ENCODE data around the gene CNPY3. TPM values are rescaled to one million over a fixed set of nuclear protein-coding genes. Genes with fewer than 3 reads are reported as not detected.

CNPY3 gene
- total RNA-seq, 2 experiments from 2014 or later: 53.6 to 55.7 TPM

- Mint-ChIP-seq H3K36me3 (peaks cover 42% of the 10 kb centered on the region), H3K27ac (peak overlapping the region; percentile 84), H3K4me3 (no peak overlapping the region), H3K27me3 (no peaks in the 10 kb centered on the region), H3K4me1 (peaks cover 56% of the 10 kb centered on the region), H3K9me3 (peaks cover 4% of the 10 kb centered on the region)
- no peak for DNase-seq
These were observed 45.7 kb downstream of the CNPY3 start for GRCh38 chr6:42974919-42975505.

- DNase-seq: no peak
- peak overlapping the region; percentile 93 for H3K4me3 Mint-ChIP-seq
- H3K4me1 Mint-ChIP-seq: peaks cover 46% of the 10 kb centered on the region
- H3K27me3 Mint-ChIP-seq: no peaks in the 10 kb centered on the region
- H3K36me3 Mint-ChIP-seq: peaks cover 35% of the 10 kb centered on the region
- peak overlapping the region; percentile 87 for H3K27ac Mint-ChIP-seq
- H3K9me3 Mint-ChIP-seq: peaks cover 4% of the 10 kb centered on the region
These were observed 49.2 kb downstream of the CNPY3 start for GRCh38 chr6:42978487-42978838.

- no peaks in the 10 kb centered on the region for H3K27me3 Mint-ChIP-seq
- peaks cover 30% of the 10 kb centered on the region for H3K36me3 Mint-ChIP-seq
- H3K9me3 Mint-ChIP-seq: peaks cover 4% of the 10 kb centered on the region
- peak within 1 kb of the TSS; percentile 96 for H3K27ac Mint-ChIP-seq
- H3K4me1 Mint-ChIP-seq: peaks cover 48% of the 10 kb centered on the region
- DNase-seq: peak; percentile 96
- peak within 1 kb of the TSS; percentile 93 for H3K4me3 Mint-ChIP-seq
These were observed 49.7 kb downstream of the CNPY3 start, which contains the start of gene PEX6 for GRCh38 chr6:42978839-42979522. PEX6 (minus strand) TSS chr6:42979181; CDS start chr6:42979150, 31 bp downstream.

- Mint-ChIP-seq H3K4me3 (peak overlapping the region; percentile 86), H3K27ac (peak overlapping the region; percentile 96), H3K9me3 (peaks cover 4% of the 10 kb centered on the region), H3K27me3 (no peaks in the 10 kb centered on the region), H3K36me3 (peaks cover 29% of the 10 kb centered on the region), H3K4me1 (peaks cover 45% of the 10 kb centered on the region)
- DNase-seq: no peak
These were observed 50.4 kb downstream of the CNPY3 start for GRCh38 chr6:42979523-42980177.

GRCh38 chr6:42981836-42982235 is 52.6 kb downstream of the CNPY3 start:
- H3K4me3 Mint-ChIP-seq: no peak overlapping the region
- H3K4me1 Mint-ChIP-seq: peaks cover 45% of the 10 kb centered on the region
- peak overlapping the region; percentile 13 for H3K27ac Mint-ChIP-seq
- no peaks in the 10 kb centered on the region for H3K27me3 Mint-ChIP-seq
- H3K9me3 Mint-ChIP-seq: peaks cover under 1% of the 10 kb centered on the region
- peaks cover 14% of the 10 kb centered on the region for H3K36me3 Mint-ChIP-seq
- DNase-seq: no peak

- Mint-ChIP-seq H3K4me1 (peaks cover 50% of the 10 kb centered on the region), H3K9me3 (no peaks in the 10 kb centered on the region), H3K27me3 (no peaks in the 10 kb centered on the region), H3K36me3 (peaks cover 3% of the 10 kb centered on the region), H3K4me3 (peak within 1 kb of the TSS; percentile 87), H3K27ac (peak within 1 kb of the TSS; percentile 86)
- DNase-seq: peak; percentile 96
These were observed 55.0 kb downstream of the CNPY3 start, which contains the start of gene PPP2R5D for GRCh38 chr6:42984001-42984923. PPP2R5D (plus strand) TSS chr6:42984570; CDS start chr6:42984678, 108 bp downstream.

- Mint-ChIP-seq H3K4me3 (peak overlapping the region; percentile 87), H3K36me3 (peaks cover 2% of the 10 kb centered on the region), H3K4me1 (peaks cover 45% of the 10 kb centered on the region), H3K27ac (peak overlapping the region; percentile 70), H3K27me3 (no peaks in the 10 kb centered on the region), H3K9me3 (no peaks in the 10 kb centered on the region)
- DNase-seq: peak; percentile 19
These were observed 55.7 kb downstream of the CNPY3 start for GRCh38 chr6:42984924-42985475.

GRCh38 chr6:42987533-42988451 is 58.5 kb downstream of the CNPY3 start:
- peaks cover 41% of the 10 kb centered on the region for H3K4me1 Mint-ChIP-seq
- peaks cover 4% of the 10 kb centered on the region for H3K36me3 Mint-ChIP-seq
- no peak overlapping the region for H3K27ac Mint-ChIP-seq
- no peak for DNase-seq
- H3K4me3 Mint-ChIP-seq: no peak overlapping the region
- H3K27me3 Mint-ChIP-seq: no peaks in the 10 kb centered on the region
- H3K9me3 Mint-ChIP-seq: no peaks in the 10 kb centered on the region

- DNase-seq: no peak
- Mint-ChIP-seq H3K27ac (no peak overlapping the region), H3K36me3 (peaks cover 4% of the 10 kb centered on the region), H3K4me3 (no peak overlapping the region), H3K4me1 (peaks cover 41% of the 10 kb centered on the region), H3K9me3 (no peaks in the 10 kb centered on the region), H3K27me3 (no peaks in the 10 kb centered on the region)
These were observed 59.3 kb downstream of the CNPY3 start for GRCh38 chr6:42988486-42989020.

Other genes with a start within 250 kb of the CNPY3 start
- gene PRPH2, start 206.9 kb upstream of the CNPY3 start, total RNA-seq: under 1 TPM in 1 of 2 experiments, not detected in 1; 0.06 TPM
- gene TBCC, start 183.4 kb upstream of the CNPY3 start, total RNA-seq: 10 to 100 TPM; 16.8 to 18.3 TPM
- gene BICRAL, start 147.4 kb upstream of the CNPY3 start, total RNA-seq: 10 to 100 TPM; 10.6 to 10.7 TPM
- gene RPL7L1, start 49.9 kb upstream of the CNPY3 start, total RNA-seq: 100 to 1,000 TPM; 193 to 200 TPM
- gene PTCRA, start 13.4 kb upstream of the CNPY3 start, total RNA-seq: not detected
- under 1 TPM; 0.20 to 0.35 TPM for gene GNMT, start 31.3 kb downstream of the CNPY3 start, total RNA-seq
- 10 to 100 TPM; 15.2 to 16.7 TPM for gene PEX6, start 49.7 kb downstream of the CNPY3 start, total RNA-seq
- 10 to 100 TPM; 43.0 to 43.4 TPM for gene PPP2R5D, start 55.1 kb downstream of the CNPY3 start, total RNA-seq
- gene MEA1, start 84.5 kb downstream of the CNPY3 start, total RNA-seq: 100 to 1,000 TPM in 1 of 2 experiments, 10 to 100 TPM in 1; 98.6 to 105 TPM
- 10 to 100 TPM; 65.8 to 66.1 TPM for gene KLHDC3, start 84.8 kb downstream of the CNPY3 start, total RNA-seq
- 10 to 100 TPM; 87.6 to 93.0 TPM for gene RRP36, start 92.1 kb downstream of the CNPY3 start, total RNA-seq
- gene CUL7, start 124.4 kb downstream of the CNPY3 start, total RNA-seq: 10 to 100 TPM in 1 of 2 experiments, 1 to 10 TPM in 1; 9.3 to 10.2 TPM
- gene MRPL2, start 130.0 kb downstream of the CNPY3 start, total RNA-seq: 100 to 1,000 TPM; 112 to 113 TPM
- gene KLC4, start 130.2 kb downstream of the CNPY3 start, total RNA-seq: 1 to 10 TPM; 9.5 to 10.0 TPM
- 1 to 10 TPM; 3.3 to 3.9 TPM for gene PTK7, start 146.8 kb downstream of the CNPY3 start, total RNA-seq
- gene SRF, start 241.8 kb downstream of the CNPY3 start, total RNA-seq: 10 to 100 TPM; 49.1 to 49.9 TPM

Data from activated naive CD8-positive, alpha-beta T cell treated with anti-CD3 and anti-CD28 coated beads for 36 hours (primary cell).